NB4 (cell line): ENCODE data around the gene ZSWIM1.

Experiments
- DNase-seq: peaks from one replicate; pipeline ENCODE4 v3.0.0; 2010; ENCODE audit warnings: low read depth
- H3K4me3 ChIP-seq: one replicate; pipeline ENCODE4 v1.5.1; 2011; ENCODE audit warnings: mild to moderate bottlenecking, low read depth, low read length, moderate library complexity
- CTCF ChIP-seq: IDR thresholded peaks from one replicate; pipeline ENCODE4 v1.5.1; 2012; ENCODE audit warnings: low read depth, low read length
- MYC ChIP-seq: IDR thresholded peaks from 2 replicates; pipeline ENCODE4 v1.6.1; 2011; ENCODE audit warnings: low read depth, low read length
- POLR2A ChIP-seq: IDR thresholded peaks from 2 replicates; pipeline ENCODE4 v1.6.1; 2011; ENCODE audit warnings: mild to moderate bottlenecking; ENCODE audit not compliant: insufficient read length; ENCODE audit errors: extremely low read depth
- TF ChIP-seq, protein P1 (sequence below): IDR thresholded peaks from 2 replicates; pipeline ENCODE4 v1.6.1; 2011; ENCODE audit warnings: low read depth, low read length

Gene ZSWIM1

GRCh38 chr20:45842169-45842812 lies 38.7 kb upstream of the ZSWIM1 start:
- TF ChIP-seq, protein P1, sequence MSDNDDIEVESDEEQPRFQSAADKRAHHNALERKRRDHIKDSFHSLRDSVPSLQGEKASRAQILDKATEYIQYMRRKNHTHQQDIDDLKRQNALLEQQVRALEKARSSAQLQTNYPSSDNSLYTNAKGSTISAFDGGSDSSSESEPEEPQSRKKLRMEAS: no peak
- no peak for TF ChIP-seq MYC
- no peak for TF ChIP-seq POLR2A
- no peak for TF ChIP-seq CTCF
- peak; percentile 34 for DNase-seq
- H3K4me3 ChIP-seq: no peak overlapping the region

DNA sequence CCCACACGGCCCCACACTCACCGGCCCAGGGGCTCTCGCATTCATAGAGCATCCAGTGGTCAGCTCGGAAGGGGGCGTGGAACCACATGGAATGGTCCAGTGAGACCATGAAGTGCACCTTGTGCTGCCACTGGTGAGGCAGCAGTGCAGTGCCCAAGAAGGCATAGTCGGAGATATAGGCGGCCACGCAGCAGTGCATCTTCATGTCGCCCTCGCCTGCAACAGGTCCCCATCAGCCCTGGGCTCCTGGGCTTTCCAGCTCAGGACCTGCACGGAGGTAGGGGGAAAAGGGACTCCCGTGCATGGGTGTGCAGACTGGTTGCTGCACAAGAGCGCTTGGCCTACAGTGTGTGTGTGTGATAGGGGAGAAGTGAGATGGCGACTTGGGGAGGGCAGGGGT lies 37.5 kb upstream of the ZSWIM1 start:
- H3K4me3 ChIP-seq: no peak overlapping the region
- DNase-seq: no peak
- TF ChIP-seq, protein P1: no peak
- TF ChIP-seq CTCF: no peak
- no peak for TF ChIP-seq POLR2A
- no peak for TF ChIP-seq MYC

DNA sequence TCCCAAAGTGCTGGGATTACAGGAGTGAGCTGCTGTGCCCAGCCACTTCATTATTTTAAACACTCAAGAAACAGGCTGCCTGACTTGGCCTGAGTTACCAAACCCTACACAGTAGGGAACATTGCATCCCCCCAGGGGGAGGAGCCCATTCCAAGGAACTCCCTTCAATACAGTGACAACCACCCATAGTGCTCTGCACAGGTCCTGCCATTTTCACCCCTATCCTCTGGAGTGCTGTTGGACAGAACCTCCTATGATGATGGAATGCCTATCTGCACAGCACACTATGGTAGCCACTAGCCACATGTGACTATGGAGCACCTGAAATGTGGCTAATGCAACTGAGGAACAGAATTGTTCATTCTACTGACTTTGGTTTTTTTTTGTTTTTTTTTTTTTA lies 35.6 kb upstream of the ZSWIM1 start:
- TF ChIP-seq CTCF (no peak), POLR2A (no peak), MYC (no peak)
- TF ChIP-seq, protein P1: no peak
- no peak overlapping the region for H3K4me3 ChIP-seq
- DNase-seq: no peak

DNA sequence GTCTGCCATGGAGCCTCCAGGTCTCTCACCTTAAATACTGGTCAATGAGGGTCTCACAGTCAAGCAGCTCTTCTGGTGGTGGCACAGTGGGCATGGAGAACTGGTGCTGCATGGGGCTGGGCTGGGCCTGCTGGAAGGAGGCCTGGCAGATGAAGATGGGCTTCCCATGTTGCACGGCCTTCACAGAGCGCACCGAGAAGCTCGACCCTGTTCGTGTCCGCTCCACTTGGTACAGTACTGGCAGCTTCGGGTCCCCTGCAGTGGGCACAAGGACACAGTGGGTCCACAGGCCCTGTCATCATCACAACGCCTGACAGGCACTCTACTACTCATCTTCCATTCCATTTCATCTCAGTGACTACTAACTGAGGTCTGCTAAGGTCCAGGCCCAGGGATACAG lies 32.6 kb upstream of the ZSWIM1 start:
- no peak overlapping the region for H3K4me3 ChIP-seq
- TF ChIP-seq, protein P1: no peak
- TF ChIP-seq POLR2A (no peak), MYC (no peak), CTCF (no peak)
- DNase-seq: no peak

DNA sequence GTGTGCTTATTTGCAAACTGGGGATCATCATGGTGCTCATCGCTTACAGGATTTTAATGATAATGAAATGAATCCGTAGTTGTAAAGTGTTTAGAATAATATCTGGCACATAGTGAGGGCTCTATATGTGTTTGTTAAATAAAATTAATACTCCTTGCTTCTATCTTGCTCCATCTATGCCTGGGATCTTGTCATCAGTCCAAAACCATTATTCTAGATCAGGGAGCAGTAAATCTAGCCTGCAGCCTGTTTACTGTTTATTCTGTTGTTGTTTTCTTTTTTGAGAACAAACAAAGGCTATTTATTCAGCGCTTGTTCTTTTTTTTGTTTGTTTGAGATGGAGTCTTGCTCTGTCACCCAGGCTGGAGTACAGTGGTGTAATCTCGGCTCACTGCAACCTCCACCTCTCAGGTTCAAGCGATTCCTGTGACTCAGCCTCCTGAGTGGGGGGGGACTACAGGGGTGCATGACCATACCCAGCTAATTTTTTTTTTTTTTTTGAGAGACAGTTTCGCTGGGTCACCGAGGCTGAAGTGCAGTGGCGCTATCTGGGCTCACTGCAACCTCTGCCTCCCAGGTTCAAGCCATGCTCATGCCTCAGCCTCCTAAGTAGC lies 32.0 kb upstream of the ZSWIM1 start:
- TF ChIP-seq CTCF (no peak), POLR2A (no peak), MYC (no peak)
- TF ChIP-seq, protein P1: no peak
- DNase-seq: no peak
- H3K4me3 ChIP-seq: no peak overlapping the region
